Stimulated activated CD8-positive, alpha-beta memory T cell treated with anti-CD3 and anti-CD28 coated beads, Interleukin-12 subunit alpha, Interleukin-12 subunit beta, amount 100 ng/mL, for 1 hour (primary cell): Measurements from ENCODE around the gene ZNF408.

Experiments used
- DNase-seq: peaks from one replicate; pipeline ENCODE4 v3.0.0-alpha.2; 2020; ENCODE audit warnings: low read depth

ZNF408 gene

GRCh38 chr11:46676436-46677158 lies 24.2 kb upstream of the ZNF408 start:
- no peak for DNase-seq

- DNase-seq = no peak
Measured at GRCh38 chr11:46677169-46677568, 23.7 kb upstream of the ZNF408 start.

GRCh38 chr11:46677991-46678740 lies 22.7 kb upstream of the ZNF408 start:
- DNase-seq = no peak

GRCh38 chr11:46678741-46679130 lies 22.1 kb upstream of the ZNF408 start:
- no peak for DNase-seq

GRCh38 chr11:46679241-46680163 lies 21.3 kb upstream of the ZNF408 start:
- no peak for DNase-seq

GRCh38 chr11:46680164-46680760 lies 20.6 kb upstream of the ZNF408 start:
- no peak for DNase-seq

GRCh38 chr11:46680815-46681214 lies 20.0 kb upstream of the ZNF408 start:
- DNase-seq = no peak

- DNase-seq = no peak
Measured at GRCh38 chr11:46681814-46682213, 19.0 kb upstream of the ZNF408 start.

- no peak for DNase-seq
Measured at GRCh38 chr11:46682773-46683752, 17.8 kb upstream of the ZNF408 start.

- no peak for DNase-seq
Measured at GRCh38 chr11:46684367-46684766, 16.5 kb upstream of the ZNF408 start.

GRCh38 chr11:46686886-46687795 lies 13.7 kb upstream of the ZNF408 start:
- DNase-seq = no peak

- no peak for DNase-seq
Measured at GRCh38 chr11:46690702-46691101, 10.1 kb upstream of the ZNF408 start.

- no peak for DNase-seq
Measured at GRCh38 chr11:46692450-46692849, 8.4 kb upstream of the ZNF408 start.

GRCh38 chr11:46693597-46694012 lies 7.2 kb upstream of the ZNF408 start:
- DNase-seq = no peak

GRCh38 chr11:46694072-46694471 lies 6.8 kb upstream of the ZNF408 start:
- DNase-seq = no peak

GRCh38 chr11:46694607-46695006 lies 6.2 kb upstream of the ZNF408 start:
- no peak for DNase-seq

- DNase-seq = no peak
Measured at GRCh38 chr11:46695345-46696211, 5.3 kb upstream of the ZNF408 start.

GRCh38 chr11:46696212-46696558 lies 4.6 kb upstream of the ZNF408 start:
- no peak for DNase-seq

- no peak for DNase-seq
Measured at GRCh38 chr11:46697303-46697702, 3.5 kb upstream of the ZNF408 start.
